Testis (tissue), 2 donors: ENCODE data around the gene ACOT8.

Experiments used
- POLR2A ChIP-seq: fragments of 450-650 bp; IDR thresholded peaks from one replicate; pipeline ENCODE4 v1.6.1; 2017; ENCODE audit warnings: antibody characterized with exemption, mild to moderate bottlenecking, moderate library complexity
- TF ChIP-seq, protein P1 (sequence below), 3 experiments: fragments of 450-650 bp in 2 of 3; fragments of 200-600 bp in 1 of 3; sonication (generic) in 1 of 3; IDR thresholded peaks; one replicate each; pipeline ENCODE4 v1.5.1; 2016 to 2019; ENCODE audit warnings: antibody characterized with exemption in 3 of 3, mild to moderate bottlenecking in 2 of 3, moderate library complexity in 1 of 3

DNA sequence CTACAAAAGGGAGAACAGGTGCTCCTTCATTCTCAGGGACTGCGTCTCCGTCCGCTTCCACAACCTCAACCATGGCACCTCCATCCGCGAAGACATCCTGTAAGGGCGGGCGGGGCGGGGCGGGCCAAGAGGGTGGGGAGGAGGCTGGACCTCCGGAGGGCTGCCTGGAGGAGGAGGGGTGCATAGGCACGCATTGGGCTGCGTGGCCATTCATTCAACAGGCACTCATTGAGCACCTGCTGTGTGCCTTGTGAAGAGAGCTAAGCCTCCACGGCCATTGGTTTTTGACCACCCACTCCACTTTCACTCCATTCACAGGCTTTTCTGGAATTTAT lies 657 bp upstream of the ACOT8 start:
- TF ChIP-seq, protein P1, sequence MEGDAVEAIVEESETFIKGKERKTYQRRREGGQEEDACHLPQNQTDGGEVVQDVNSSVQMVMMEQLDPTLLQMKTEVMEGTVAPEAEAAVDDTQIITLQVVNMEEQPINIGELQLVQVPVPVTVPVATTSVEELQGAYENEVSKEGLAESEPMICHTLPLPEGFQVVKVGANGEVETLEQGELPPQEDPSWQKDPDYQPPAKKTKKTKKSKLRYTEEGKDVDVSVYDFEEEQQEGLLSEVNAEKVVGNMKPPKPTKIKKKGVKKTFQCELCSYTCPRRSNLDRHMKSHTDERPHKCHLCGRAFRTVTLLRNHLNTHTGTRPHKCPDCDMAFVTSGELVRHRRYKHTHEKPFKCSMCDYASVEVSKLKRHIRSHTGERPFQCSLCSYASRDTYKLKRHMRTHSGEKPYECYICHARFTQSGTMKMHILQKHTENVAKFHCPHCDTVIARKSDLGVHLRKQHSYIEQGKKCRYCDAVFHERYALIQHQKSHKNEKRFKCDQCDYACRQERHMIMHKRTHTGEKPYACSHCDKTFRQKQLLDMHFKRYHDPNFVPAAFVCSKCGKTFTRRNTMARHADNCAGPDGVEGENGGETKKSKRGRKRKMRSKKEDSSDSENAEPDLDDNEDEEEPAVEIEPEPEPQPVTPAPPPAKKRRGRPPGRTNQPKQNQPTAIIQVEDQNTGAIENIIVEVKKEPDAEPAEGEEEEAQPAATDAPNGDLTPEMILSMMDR (IDR thresholded peaks at IDR 0.05): no peak
- TF ChIP-seq POLR2A: no peak
